GM12864 (cell line): ENCODE results near the gene PPP6R3.
A peak's percentile ranks its signal among the peaks of the same experiment; 100 is the strongest.
"Not testable (repeated sequence)": the region's sequence is repeated elsewhere in the genome, so short reads cannot be mapped to it uniquely, and the experiment has no call there.

Experiments used
- DNase-seq: peaks from one replicate; pipeline ENCODE4 v3.0.0-alpha.2; 2011; ENCODE audit warnings: low read depth
- H3K4me3 ChIP-seq: 2 replicates; pipeline ENCODE4 v1.5.1; 2011; ENCODE audit warnings: mild to moderate bottlenecking, low read depth, low read length, control low read depth
- CTCF ChIP-seq: IDR thresholded peaks from 2 replicates; pipeline ENCODE4 v1.5.1; 2011; ENCODE audit warnings: low read depth, mild to moderate bottlenecking, moderate library complexity, low read length, control low read depth, inconsistent platforms; ENCODE audit errors: missing control alignments

PPP6R3 gene

GRCh38 chr11:68632802-68633201 is 172.2 kb downstream of the PPP6R3 start:
- peak; percentile 63 for TF ChIP-seq CTCF
- no peak overlapping the region for H3K4me3 ChIP-seq
- peak; percentile 15 for DNase-seq

GRCh38 chr11:68634606-68635005 is 174.1 kb downstream of the PPP6R3 start:
- not testable (repeated sequence) for H3K4me3 ChIP-seq, DNase-seq

- DNase-seq, H3K4me3 ChIP-seq: not testable (repeated sequence)
These were observed 174.6 kb downstream of the PPP6R3 start for GRCh38 chr11:68635172-68635571.

GRCh38 chr11:68635883-68636282 is 175.3 kb downstream of the PPP6R3 start:
- H3K4me3 ChIP-seq, DNase-seq: not testable (repeated sequence)

- H3K4me3 ChIP-seq, DNase-seq: not testable (repeated sequence)
These were observed 178.8 kb downstream of the PPP6R3 start for GRCh38 chr11:68639322-68639721.

GRCh38 chr11:68641880-68642279 is 181.3 kb downstream of the PPP6R3 start:
- DNase-seq, result no peak
- no peak overlapping the region for H3K4me3 ChIP-seq
- no peak for TF ChIP-seq CTCF

- no peak for DNase-seq
- TF ChIP-seq CTCF, result no peak
- H3K4me3 ChIP-seq, result no peak overlapping the region
These were observed 183.0 kb downstream of the PPP6R3 start for GRCh38 chr11:68643585-68643984.

GRCh38 chr11:68646832-68647231 is 186.3 kb downstream of the PPP6R3 start:
- H3K4me3 ChIP-seq, result no peak overlapping the region
- no peak for DNase-seq
- TF ChIP-seq CTCF, result no peak

GRCh38 chr11:68649851-68650555 is 189.5 kb downstream of the PPP6R3 start:
- TF ChIP-seq CTCF, result no peak
- DNase-seq, result no peak
- no peak overlapping the region for H3K4me3 ChIP-seq
